ENCODE results near the gene ZNF398. TPM values are rescaled to one million over a fixed set of nuclear protein-coding genes. Genes with fewer than 3 reads are reported as not detected.

ZNF398 gene
- total RNA-seq, 1 donor from 2014 or later = 14.9 TPM

DNA sequence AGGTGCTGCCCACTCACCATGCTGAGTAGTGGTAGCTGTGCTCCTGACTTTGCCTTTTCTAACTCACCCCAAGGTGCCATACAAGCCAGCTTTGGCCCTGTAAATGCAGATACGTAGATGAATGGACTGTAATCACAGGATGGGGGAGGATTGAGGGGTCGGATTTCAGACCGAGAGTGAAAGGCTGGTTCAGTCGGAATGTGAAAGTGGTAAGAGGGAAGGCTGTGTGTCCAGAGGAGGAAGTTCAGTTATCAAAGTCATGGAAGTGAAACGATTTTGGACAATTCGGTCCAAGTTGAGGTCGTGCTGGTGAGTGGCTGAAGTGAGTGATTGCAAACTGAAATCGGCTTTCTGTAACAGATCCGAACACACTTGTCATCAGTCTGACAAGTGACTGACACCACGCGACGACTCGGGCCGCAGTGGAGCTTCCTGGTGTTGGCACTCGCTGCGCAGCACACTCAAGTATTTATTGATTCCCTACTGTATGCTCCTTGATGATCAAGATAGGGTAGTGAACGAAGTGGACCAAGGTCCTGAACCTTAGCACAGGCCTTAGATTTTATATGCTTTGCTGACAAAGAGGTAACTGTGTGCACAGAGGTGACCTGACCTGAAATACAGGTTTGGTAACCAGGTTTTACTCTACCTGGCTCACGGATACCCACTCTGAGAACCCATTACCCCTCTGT is 58.6 kb downstream of the ZNF398 start:
- peaks cover 8% of the 10 kb centered on the region for H3K27me3 Mint-ChIP-seq (ENCODE audit: unreplicated experiment)
- peaks cover 10% of the 10 kb centered on the region for H3K4me1 Mint-ChIP-seq (ENCODE audit: unreplicated experiment)
- TF ChIP-seq, protein P1, sequence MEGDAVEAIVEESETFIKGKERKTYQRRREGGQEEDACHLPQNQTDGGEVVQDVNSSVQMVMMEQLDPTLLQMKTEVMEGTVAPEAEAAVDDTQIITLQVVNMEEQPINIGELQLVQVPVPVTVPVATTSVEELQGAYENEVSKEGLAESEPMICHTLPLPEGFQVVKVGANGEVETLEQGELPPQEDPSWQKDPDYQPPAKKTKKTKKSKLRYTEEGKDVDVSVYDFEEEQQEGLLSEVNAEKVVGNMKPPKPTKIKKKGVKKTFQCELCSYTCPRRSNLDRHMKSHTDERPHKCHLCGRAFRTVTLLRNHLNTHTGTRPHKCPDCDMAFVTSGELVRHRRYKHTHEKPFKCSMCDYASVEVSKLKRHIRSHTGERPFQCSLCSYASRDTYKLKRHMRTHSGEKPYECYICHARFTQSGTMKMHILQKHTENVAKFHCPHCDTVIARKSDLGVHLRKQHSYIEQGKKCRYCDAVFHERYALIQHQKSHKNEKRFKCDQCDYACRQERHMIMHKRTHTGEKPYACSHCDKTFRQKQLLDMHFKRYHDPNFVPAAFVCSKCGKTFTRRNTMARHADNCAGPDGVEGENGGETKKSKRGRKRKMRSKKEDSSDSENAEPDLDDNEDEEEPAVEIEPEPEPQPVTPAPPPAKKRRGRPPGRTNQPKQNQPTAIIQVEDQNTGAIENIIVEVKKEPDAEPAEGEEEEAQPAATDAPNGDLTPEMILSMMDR (IDR thresholded peaks at IDR 0.05; ENCODE audit: unreplicated experiment) = no peak
- H3K36me3 Mint-ChIP-seq (ENCODE audit: low read depth, unreplicated experiment) = peaks cover 71% of the 10 kb centered on the region
- DNase-seq (ENCODE audit: low spot score) = no peak
- no peak overlapping the region for H3K27ac Mint-ChIP-seq (ENCODE audit: unreplicated experiment)
- H3K4me3 Mint-ChIP-seq (ENCODE audit: unreplicated experiment) = peak overlapping the region; percentile 53
- H3K9me3 Mint-ChIP-seq (ENCODE audit: unreplicated experiment) = no peaks in the 10 kb centered on the region

GRCh38 chr7:149207324-149208035 is 60.2 kb downstream of the ZNF398 start:
- Mint-ChIP-seq H3K27ac (ENCODE audit: unreplicated experiment) (no peak overlapping the region), H3K4me1 (ENCODE audit: unreplicated experiment) (peaks cover 8% of the 10 kb centered on the region), H3K36me3 (ENCODE audit: low read depth, unreplicated experiment) (peaks cover 67% of the 10 kb centered on the region), H3K27me3 (ENCODE audit: unreplicated experiment) (peaks cover 8% of the 10 kb centered on the region), H3K4me3 (ENCODE audit: unreplicated experiment) (no peak overlapping the region), H3K9me3 (ENCODE audit: unreplicated experiment) (no peaks in the 10 kb centered on the region)
- TF ChIP-seq, protein P1 (IDR thresholded peaks at IDR 0.05; ENCODE audit: unreplicated experiment) = no peak
- no peak for DNase-seq (ENCODE audit: low spot score)

- peaks cover 62% of the 10 kb centered on the region for H3K36me3 Mint-ChIP-seq (ENCODE audit: low read depth, unreplicated experiment)
- H3K27me3 Mint-ChIP-seq (ENCODE audit: unreplicated experiment) = peaks cover 7% of the 10 kb centered on the region
- peak overlapping the region; percentile 50 for H3K27ac Mint-ChIP-seq (ENCODE audit: unreplicated experiment)
- peaks cover 5% of the 10 kb centered on the region for H3K4me1 Mint-ChIP-seq (ENCODE audit: unreplicated experiment)
- DNase-seq (ENCODE audit: low spot score) = peak; percentile 80
- H3K4me3 Mint-ChIP-seq (ENCODE audit: unreplicated experiment) = no peak overlapping the region
- TF ChIP-seq, protein P1 (IDR thresholded peaks at IDR 0.05; ENCODE audit: unreplicated experiment) = peak; percentile 71
- H3K9me3 Mint-ChIP-seq (ENCODE audit: unreplicated experiment) = no peaks in the 10 kb centered on the region
Observed at GRCh38 chr7:149209518-149210269, 62.4 kb downstream of the ZNF398 start.

GRCh38 chr7:149210551-149210950 is 63.3 kb downstream of the ZNF398 start:
- no peaks in the 10 kb centered on the region for H3K9me3 Mint-ChIP-seq (ENCODE audit: unreplicated experiment)
- DNase-seq (ENCODE audit: low spot score) = no peak
- peak overlapping the region; percentile 16 for H3K4me3 Mint-ChIP-seq (ENCODE audit: unreplicated experiment)
- H3K27ac Mint-ChIP-seq (ENCODE audit: unreplicated experiment) = no peak overlapping the region
- H3K27me3 Mint-ChIP-seq (ENCODE audit: unreplicated experiment) = peaks cover 7% of the 10 kb centered on the region
- H3K4me1 Mint-ChIP-seq (ENCODE audit: unreplicated experiment) = peaks cover 5% of the 10 kb centered on the region
- TF ChIP-seq, protein P1 (IDR thresholded peaks at IDR 0.05; ENCODE audit: unreplicated experiment) = no peak
- peaks cover 64% of the 10 kb centered on the region for H3K36me3 Mint-ChIP-seq (ENCODE audit: low read depth, unreplicated experiment)
